Neural progenitor cell (in vitro differentiated cells): Measurements from ENCODE around the gene CEP295NL. TPM values are rescaled to one million over a fixed set of nuclear protein-coding genes. Genes with fewer than 3 reads are reported as not detected.

Experiments used
- DNase-seq: peaks from one replicate; pipeline ENCODE4 v3.0.0-alpha.2; 2016; ENCODE audit warnings: low spot score
- H2AFZ ChIP-seq: fragments of 200-600 bp; sonication (generic); replicated peaks from 2 replicates; pipeline ENCODE4 v1.6.1; 2016; ENCODE audit warnings: antibody characterized with exemption
- H3F3A ChIP-seq: fragments of 200-600 bp; sonication (generic); 2 replicates; pipeline ENCODE4 v1.6.1; 2016; ENCODE audit warnings: antibody characterized with exemption, low read depth
- H3K27ac ChIP-seq: fragments of 200-600 bp; sonication (generic); 2 replicates; pipeline ENCODE4 v1.5.1; 2016; ENCODE audit warnings: mild to moderate bottlenecking
- H3K27me3 ChIP-seq: fragments of 200-600 bp; sonication (generic); 2 replicates; pipeline ENCODE4 v1.6.1; 2016; ENCODE audit warnings: mild to moderate bottlenecking, moderate library complexity
- H3K36me3 ChIP-seq: fragments of 200-600 bp; sonication (generic); 2 replicates; pipeline ENCODE4 v1.5.1; 2016
- H3K4me1 ChIP-seq: fragments of 200-600 bp; sonication (generic); 2 replicates; pipeline ENCODE4 v1.6.1; 2016; ENCODE audit warnings: mixed run types
- H3K4me2 ChIP-seq: fragments of 200-600 bp; sonication (generic); 2 replicates; pipeline ENCODE4 v1.6.1; 2016
- H3K4me3 ChIP-seq: fragments of 200-600 bp; sonication (generic); 2 replicates; pipeline ENCODE4 v1.5.1; 2016
- H3K79me2 ChIP-seq: fragments of 200-600 bp; sonication (generic); 2 replicates; pipeline ENCODE4 v1.6.1; 2016; ENCODE audit warnings: low read depth
- H3K9ac ChIP-seq: fragments of 200-600 bp; sonication (generic); 2 replicates; pipeline ENCODE4 v1.6.1; 2016
- H3K9me3 ChIP-seq: fragments of 200-600 bp; sonication (generic); 2 replicates; pipeline ENCODE4 v1.5.1; 2016; ENCODE audit warnings: low read depth
- H4K20me1 ChIP-seq: fragments of 200-600 bp; sonication (generic); 2 replicates; pipeline ENCODE4 v1.6.1; 2016; ENCODE audit warnings: low read depth
- H3K27ac Mint-ChIP-seq: 3 replicates; pipeline ENCODE4 v1.8.0; 2021; ENCODE audit warnings: mixed read lengths
- H3K27me3 Mint-ChIP-seq: 2 replicates; pipeline ENCODE4 v1.8.0; 2022; ENCODE audit warnings: low read depth, mild to moderate bottlenecking, inconsistent platforms, moderate library complexity, mixed read lengths; ENCODE audit not compliant: insufficient read depth
- H3K36me3 Mint-ChIP-seq: 3 replicates; pipeline ENCODE4 v1.8.0; 2021; ENCODE audit warnings: mixed read lengths
- H3K4me1 Mint-ChIP-seq: 3 replicates; pipeline ENCODE4 v1.8.0; 2021; ENCODE audit warnings: mixed read lengths
- H3K4me3 Mint-ChIP-seq: 3 replicates; pipeline ENCODE4 v1.8.0; 2021; ENCODE audit warnings: mild to moderate bottlenecking, moderate library complexity, mixed read lengths
- H3K9me3 Mint-ChIP-seq: 3 replicates; pipeline ENCODE4 v1.8.0; 2020; ENCODE audit warnings: mixed read lengths
- EZH2 ChIP-seq: fragments of 200-600 bp; sonication (generic); IDR thresholded peaks from 2 replicates; pipeline ENCODE4 v1.6.1; 2017; ENCODE audit warnings: antibody characterized with exemption, mild to moderate bottlenecking, moderate library complexity
- EZH2phosphoT487 ChIP-seq: fragments of 200-600 bp; sonication (generic); IDR thresholded peaks from 2 replicates; pipeline ENCODE4 v1.6.1; 2017; ENCODE audit warnings: antibody characterized with exemption
- total RNA-seq: library from RNA; depleted of rRNA; stranded (reverse); fragments of >200 nt; gene quantifications from 2 replicates; pipeline ENCODE4 v1.2.3, GENCODE V29; 2015; ENCODE audit warnings: low replicate concordance
- TF ChIP-seq, protein P1 (sequence below): fragments of 200-600 bp; sonication (generic); IDR thresholded peaks from 2 replicates; pipeline ENCODE4 v1.5.1; 2017; ENCODE audit warnings: antibody characterized with exemption, mild to moderate bottlenecking

Gene CEP295NL
- total RNA-seq, 1 donor from 2014 or later: 0.39 TPM

DNA sequence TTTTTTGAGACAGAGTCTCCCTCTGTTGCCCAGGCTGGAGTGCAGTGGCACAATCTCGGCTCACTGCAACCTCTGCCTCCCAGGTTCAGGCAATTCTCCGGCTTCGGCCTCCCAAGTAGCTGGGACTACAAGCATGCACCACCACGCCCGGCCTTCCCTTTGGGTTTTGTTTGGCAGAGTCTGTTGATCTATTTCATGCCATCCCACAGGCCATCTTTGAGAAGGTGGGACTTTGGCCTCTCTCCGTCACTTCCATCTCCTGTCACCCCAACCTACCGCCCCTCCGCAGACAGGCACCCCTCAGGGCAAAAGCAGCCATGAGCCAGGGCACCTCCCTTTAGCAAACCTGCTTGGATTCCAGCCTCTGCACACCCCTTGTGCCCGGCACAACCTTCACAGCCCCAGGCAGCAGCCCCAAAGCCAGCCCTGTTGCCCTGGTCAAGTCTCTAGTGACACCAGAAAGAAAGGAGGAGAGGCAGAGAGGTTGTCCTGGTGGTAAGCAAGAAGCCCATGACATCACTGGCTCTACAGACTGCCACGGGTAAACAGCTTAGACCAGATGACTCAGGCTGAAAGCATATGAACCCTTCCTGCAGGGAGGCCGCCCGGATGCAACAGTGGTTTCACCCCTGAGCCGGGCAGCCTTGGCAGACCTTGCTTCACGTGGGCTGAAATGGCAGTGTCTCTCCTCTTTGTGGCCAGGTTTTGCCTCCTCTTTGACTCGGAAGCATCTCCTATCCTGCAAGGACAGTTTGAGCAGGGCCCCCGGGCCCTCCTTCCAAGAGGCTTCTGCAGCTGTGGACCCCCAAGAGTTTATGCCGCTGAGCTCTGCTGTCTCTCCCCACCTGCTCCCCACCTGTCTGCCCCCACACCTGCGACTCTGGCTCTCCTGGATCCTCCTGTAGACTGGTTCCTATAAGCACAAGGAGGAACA lies 30.3 kb upstream of the CEP295NL start:
- H3K4me1 ChIP-seq: peaks cover 10% of the 10 kb centered on the region
- no peaks in the 10 kb centered on the region for H3K9me3 Mint-ChIP-seq
- no peak overlapping the region for H3K4me3 ChIP-seq
- no peak overlapping the region for H3K9ac ChIP-seq
- TF ChIP-seq, protein P1, sequence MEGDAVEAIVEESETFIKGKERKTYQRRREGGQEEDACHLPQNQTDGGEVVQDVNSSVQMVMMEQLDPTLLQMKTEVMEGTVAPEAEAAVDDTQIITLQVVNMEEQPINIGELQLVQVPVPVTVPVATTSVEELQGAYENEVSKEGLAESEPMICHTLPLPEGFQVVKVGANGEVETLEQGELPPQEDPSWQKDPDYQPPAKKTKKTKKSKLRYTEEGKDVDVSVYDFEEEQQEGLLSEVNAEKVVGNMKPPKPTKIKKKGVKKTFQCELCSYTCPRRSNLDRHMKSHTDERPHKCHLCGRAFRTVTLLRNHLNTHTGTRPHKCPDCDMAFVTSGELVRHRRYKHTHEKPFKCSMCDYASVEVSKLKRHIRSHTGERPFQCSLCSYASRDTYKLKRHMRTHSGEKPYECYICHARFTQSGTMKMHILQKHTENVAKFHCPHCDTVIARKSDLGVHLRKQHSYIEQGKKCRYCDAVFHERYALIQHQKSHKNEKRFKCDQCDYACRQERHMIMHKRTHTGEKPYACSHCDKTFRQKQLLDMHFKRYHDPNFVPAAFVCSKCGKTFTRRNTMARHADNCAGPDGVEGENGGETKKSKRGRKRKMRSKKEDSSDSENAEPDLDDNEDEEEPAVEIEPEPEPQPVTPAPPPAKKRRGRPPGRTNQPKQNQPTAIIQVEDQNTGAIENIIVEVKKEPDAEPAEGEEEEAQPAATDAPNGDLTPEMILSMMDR: no peak
- H3K9me3 ChIP-seq: no peaks in the 10 kb centered on the region
- no peaks in the 10 kb centered on the region for H4K20me1 ChIP-seq
- no peak overlapping the region for H3K27ac ChIP-seq
- H3F3A ChIP-seq: no peaks in the 10 kb centered on the region
- no peaks in the 10 kb centered on the region for H3K79me2 ChIP-seq
- peaks cover 32% of the 10 kb centered on the region for H3K4me1 Mint-ChIP-seq
- H3K27me3 Mint-ChIP-seq: peaks cover 12% of the 10 kb centered on the region
- H3K4me2 ChIP-seq: peak overlapping the region; percentile 30
- no peaks in the 10 kb centered on the region for H3K36me3 ChIP-seq
- H3K27me3 ChIP-seq: no peaks in the 10 kb centered on the region
- peak overlapping the region; percentile 22 for H2AFZ ChIP-seq
- no peaks in the 10 kb centered on the region for H3K36me3 Mint-ChIP-seq
- no peak for DNase-seq
- H3K27ac Mint-ChIP-seq: peak overlapping the region; percentile 82
- no peak overlapping the region for H3K4me3 Mint-ChIP-seq

DNA sequence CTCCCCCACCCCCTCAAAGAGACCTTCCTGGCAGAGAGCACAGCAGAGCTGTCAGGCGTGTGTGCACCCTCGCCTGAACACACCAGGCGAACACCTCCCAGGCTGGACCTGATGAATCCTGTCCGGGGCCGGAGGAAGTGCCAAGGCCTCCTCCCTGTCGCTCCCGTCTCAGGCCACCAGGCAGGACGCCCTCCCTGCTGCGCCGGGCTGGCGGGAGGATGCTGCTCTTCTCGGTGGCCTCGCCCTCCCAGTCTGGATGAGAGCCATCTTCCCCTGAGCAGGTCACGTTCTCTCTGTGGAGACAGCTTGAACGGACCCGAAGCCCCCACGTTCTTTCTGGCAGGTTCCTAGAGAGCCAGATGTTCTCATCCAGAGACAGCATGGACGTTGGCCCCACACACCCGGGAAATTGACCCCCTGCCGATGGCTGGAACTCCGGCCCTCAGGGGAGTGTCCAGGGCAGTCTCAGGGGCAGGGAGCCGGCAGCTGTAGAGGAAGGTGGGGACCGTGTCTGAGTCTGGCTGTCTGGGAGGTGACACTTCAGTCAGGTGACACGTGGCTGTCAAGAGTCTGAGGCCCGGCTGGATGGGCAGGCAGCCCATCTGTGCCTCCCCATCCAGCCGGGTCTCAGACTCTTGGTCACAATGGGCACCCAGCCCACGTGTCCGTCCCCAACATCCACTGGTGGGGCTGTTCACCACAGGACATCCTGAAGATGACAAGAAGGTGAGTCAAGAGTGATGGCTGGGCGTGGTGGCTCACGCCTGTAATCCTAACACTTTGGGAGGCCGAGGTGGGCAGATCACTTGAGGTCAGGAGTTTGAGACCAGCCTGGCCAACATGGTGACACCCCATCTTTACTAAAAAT lies 27.1 kb upstream of the CEP295NL start:
- Mint-ChIP-seq H3K4me1 (peaks cover 34% of the 10 kb centered on the region), H3K4me3 (no peak overlapping the region), H3K27me3 (peaks cover 6% of the 10 kb centered on the region), H3K9me3 (no peaks in the 10 kb centered on the region), H3K27ac (no peak overlapping the region), H3K36me3 (no peaks in the 10 kb centered on the region)
- Histone ChIP-seq H3K9me3 (no peaks in the 10 kb centered on the region), H3F3A (peaks cover 4% of the 10 kb centered on the region), H3K27ac (no peak overlapping the region), H3K27me3 (no peaks in the 10 kb centered on the region), H4K20me1 (no peaks in the 10 kb centered on the region), H3K79me2 (no peaks in the 10 kb centered on the region), H3K4me3 (no peak overlapping the region), H2AFZ (no peak overlapping the region), H3K36me3 (no peaks in the 10 kb centered on the region), H3K4me2 (no peak overlapping the region), H3K9ac (no peak overlapping the region), H3K4me1 (peaks cover 15% of the 10 kb centered on the region)
- no peak for TF ChIP-seq EZH2phosphoT487
- TF ChIP-seq EZH2: no peak
- TF ChIP-seq, protein P1: no peak
- DNase-seq: no peak

GRCh38 chr17:78925662-78926555 lies 22.9 kb upstream of the CEP295NL start:
- H3K27ac ChIP-seq: no peak overlapping the region
- no peak overlapping the region for H3K9ac ChIP-seq
- peaks cover 22% of the 10 kb centered on the region for H3K4me1 ChIP-seq
- Mint-ChIP-seq H3K27me3 (peaks cover 3% of the 10 kb centered on the region), H3K4me3 (peak overlapping the region; percentile 81), H3K4me1 (peaks cover 36% of the 10 kb centered on the region), H3K36me3 (no peaks in the 10 kb centered on the region), H3K9me3 (no peaks in the 10 kb centered on the region), H3K27ac (no peak overlapping the region)
- peak overlapping the region; percentile 80 for H3K4me2 ChIP-seq
- DNase-seq: peak; percentile 45
- H2AFZ ChIP-seq: peak overlapping the region; percentile 67
- H3F3A ChIP-seq: peaks cover 4% of the 10 kb centered on the region
- peaks cover 39% of the 10 kb centered on the region for H3K79me2 ChIP-seq
- no peaks in the 10 kb centered on the region for H3K36me3 ChIP-seq
- H4K20me1 ChIP-seq: peaks cover 33% of the 10 kb centered on the region
- no peaks in the 10 kb centered on the region for H3K9me3 ChIP-seq
- peak overlapping the region; percentile 91 for H3K4me3 ChIP-seq
- H3K27me3 ChIP-seq: no peaks in the 10 kb centered on the region
- TF ChIP-seq EZH2phosphoT487: no peak
- TF ChIP-seq EZH2: no peak
- TF ChIP-seq, protein P1: no peak
